H9 (cell line): ENCODE data around the gene STRIP1. TPM values are rescaled to one million over a fixed set of nuclear protein-coding genes. Genes with fewer than 3 reads are reported as not detected.

ENCODE experiments used
- DNase-seq: peaks from one replicate; pipeline ENCODE4 v3.0.0-alpha.2; 2017
- H2AFZ ChIP-seq: one replicate; pipeline ENCODE4 v1.6.1; 2013; ENCODE audit warnings: mild to moderate bottlenecking, low read length, control low read depth, moderate library complexity
- H2AK5ac ChIP-seq: 2 replicates; pipeline ENCODE4 v1.6.1; 2013; ENCODE audit warnings: low read length, control low read depth, mixed read lengths; ENCODE audit not compliant: insufficient read length
- H2BK120ac ChIP-seq: one replicate; pipeline ENCODE4 v1.6.1; 2013; ENCODE audit warnings: low read depth, mild to moderate bottlenecking, low read length, control low read depth, inconsistent platforms; ENCODE audit not compliant: poor library complexity, severe bottlenecking
- H2BK12ac ChIP-seq: 2 replicates; pipeline ENCODE4 v1.6.1; 2013; ENCODE audit warnings: low read length, control low read depth, mixed read lengths, low read depth; ENCODE audit not compliant: insufficient read length
- H2BK15ac ChIP-seq: 2 replicates; pipeline ENCODE4 v1.6.1; 2013; ENCODE audit warnings: low read depth, low read length, control low read depth
- H2BK20ac ChIP-seq: one replicate; pipeline ENCODE4 v1.6.1; 2013; ENCODE audit warnings: low read depth, mild to moderate bottlenecking, low read length, control low read depth, inconsistent platforms; ENCODE audit not compliant: poor library complexity, severe bottlenecking
- H2BK5ac ChIP-seq: 2 replicates; pipeline ENCODE4 v1.6.1; 2013; ENCODE audit warnings: low read length, control low read depth, mixed read lengths; ENCODE audit not compliant: insufficient read length
- H3K14ac ChIP-seq: 2 replicates; pipeline ENCODE4 v1.6.1; 2013; ENCODE audit warnings: low read length, control low read depth; ENCODE audit not compliant: insufficient read depth
- H3K18ac ChIP-seq: 2 replicates; pipeline ENCODE4 v1.6.1; 2013; ENCODE audit warnings: low read depth, mild to moderate bottlenecking, mixed read lengths, low read length, control low read depth; ENCODE audit not compliant: insufficient read length
- H3K23ac ChIP-seq: 2 replicates; pipeline ENCODE4 v1.6.1; 2013; ENCODE audit warnings: low read length, control low read depth, mixed read lengths, low read depth; ENCODE audit not compliant: insufficient read length
- H3K23me2 ChIP-seq: 2 replicates; pipeline ENCODE4 v1.6.1; 2013; ENCODE audit warnings: low read depth, mild to moderate bottlenecking, mixed read lengths, low read length, control low read depth; ENCODE audit not compliant: insufficient read length, poor library complexity, severe bottlenecking
- H3K27ac ChIP-seq: 2 replicates; pipeline ENCODE4 v1.5.1; 2013; ENCODE audit warnings: low read length, control low read depth, mixed read lengths, low read depth; ENCODE audit not compliant: insufficient read length
- H3K27me3 ChIP-seq: 2 replicates; pipeline ENCODE4 v1.6.1; 2013; ENCODE audit warnings: low read length, control low read depth, inconsistent platforms; ENCODE audit not compliant: insufficient read depth
- H3K4ac ChIP-seq: 2 replicates; pipeline ENCODE4 v1.6.1; 2013; ENCODE audit warnings: low read depth, mild to moderate bottlenecking, control low read depth, inconsistent platforms, low read length, moderate library complexity
- H3K4me1 ChIP-seq: 2 replicates; pipeline ENCODE4 v1.6.1; 2013; ENCODE audit warnings: low read length, control low read depth, inconsistent platforms; ENCODE audit not compliant: insufficient read depth
- H3K4me2 ChIP-seq: 2 replicates; pipeline ENCODE4 v1.6.1; 2013; ENCODE audit warnings: low read length, control low read depth, mixed read lengths; ENCODE audit not compliant: insufficient read length, insufficient read depth
- H3K56ac ChIP-seq: 2 replicates; pipeline ENCODE4 v1.6.1; 2013; ENCODE audit warnings: low read depth, mild to moderate bottlenecking, mixed read lengths, low read length, control low read depth; ENCODE audit not compliant: insufficient read length
- H3K79me1 ChIP-seq: 2 replicates; pipeline ENCODE4 v1.6.1; 2013; ENCODE audit warnings: low read depth, mild to moderate bottlenecking, moderate library complexity, low read length, control low read depth, inconsistent platforms; ENCODE audit not compliant: insufficient read depth, poor library complexity, severe bottlenecking
- H3K79me2 ChIP-seq: 2 replicates; pipeline ENCODE4 v1.6.1; 2013; ENCODE audit warnings: low read length, control low read depth, inconsistent platforms; ENCODE audit not compliant: insufficient read depth
- H3K9ac ChIP-seq: 2 replicates; pipeline ENCODE4 v1.6.1; 2013; ENCODE audit warnings: low read length, control low read depth, mixed read lengths; ENCODE audit not compliant: insufficient read length; ENCODE audit errors: extremely low read depth
- H3K9me3 ChIP-seq: one replicate; pipeline ENCODE4 v1.6.1; 2013; ENCODE audit warnings: low read depth, low read length, inconsistent platforms; ENCODE audit not compliant: control insufficient read depth
- H3T11ph ChIP-seq: one replicate; pipeline ENCODE4 v1.6.1; 2013; ENCODE audit warnings: mild to moderate bottlenecking, low read length, control low read depth, inconsistent platforms
- H4K20me1 ChIP-seq: one replicate; pipeline ENCODE4 v1.6.1; 2013; ENCODE audit not compliant: control insufficient read depth, insufficient read length, insufficient read depth
- H4K5ac ChIP-seq: 2 replicates; pipeline ENCODE4 v1.6.1; 2013; ENCODE audit warnings: low read depth, mild to moderate bottlenecking, mixed read lengths, low read length, control low read depth; ENCODE audit not compliant: insufficient read length
- H4K8ac ChIP-seq: replicated peaks from 2 replicates; pipeline ENCODE4 v1.6.1; 2013; ENCODE audit warnings: low read length, control low read depth, mixed read lengths, low read depth; ENCODE audit not compliant: insufficient read length
- H4K91ac ChIP-seq: 2 replicates; pipeline ENCODE4 v1.6.1; 2013; ENCODE audit warnings: low read depth, mild to moderate bottlenecking, moderate library complexity, mixed read lengths, low read length, control low read depth; ENCODE audit not compliant: insufficient read length
- H3K27ac Mint-ChIP-seq, 3 experiments: 2 replicates in 2 of 3; 3 replicates in 1 of 3; pipeline ENCODE4 v1.8.0; 2020 to 2021; ENCODE audit warnings: mixed read lengths in 3 of 3, mild to moderate bottlenecking in 1 of 3, moderate library complexity in 1 of 3
- H3K27me3 Mint-ChIP-seq: 2 replicates; pipeline ENCODE4 v1.8.0; 2021; ENCODE audit warnings: low read depth, mild to moderate bottlenecking, moderate library complexity, mixed read lengths
- H3K36me3 Mint-ChIP-seq, 3 experiments: 2 replicates in 2 of 3; 3 replicates in 1 of 3; pipeline ENCODE4 v1.8.0; 2020 to 2021; ENCODE audit warnings: low read depth in 3 of 3, mixed read lengths in 3 of 3; ENCODE audit not compliant: insufficient read depth in 1 of 3
- H3K4me1 Mint-ChIP-seq, 2 experiments: 2 replicates each; pipeline ENCODE4 v1.8.0; 2020; ENCODE audit warnings: mixed read lengths in 2 of 2
- H3K4me3 Mint-ChIP-seq, 2 experiments: 2 replicates in 1 of 2; 3 replicates in 1 of 2; pipeline ENCODE4 v1.8.0; 2020 to 2021; ENCODE audit warnings: mild to moderate bottlenecking in 2 of 2, mixed read lengths in 2 of 2, moderate library complexity in 1 of 2
- H3K9me3 Mint-ChIP-seq, 2 experiments: 2 replicates in 1 of 2; 3 replicates in 1 of 2; pipeline ENCODE4 v1.8.0; 2020; ENCODE audit warnings: mild to moderate bottlenecking in 2 of 2, mixed read lengths in 2 of 2, moderate library complexity in 1 of 2
- WGBS: extraction: QIAGEN DNeasy Blood & Tissue Kit; methylation state at CpG from one replicate; pipeline ENCODE4 v1.1.7; 2013; ENCODE audit warnings: missing lambda C conversion rate, low lambda C conversion rate, mixed read lengths; ENCODE audit not compliant: insufficient read length; ENCODE audit errors: extremely low coverage; 5-methylcytosine and 5-hydroxymethylcytosine counted together
- total RNA-seq: library from RNA; stranded (reverse); gene quantifications from 2 replicates; pipeline ENCODE4 v1.2.1, GENCODE V29; 2021
- TF ChIP-seq, protein P1 (sequence below): fragments of 200-600 bp; sonication (generic); conservative IDR thresholded peaks from 3 replicates; pipeline ENCODE4 v1.8.0; 2021; ENCODE audit warnings: antibody characterized with exemption, mild to moderate bottlenecking

The STRIP1 gene
- total RNA-seq, 1 experiment from 2014 or later = 43.6 TPM

DNA sequence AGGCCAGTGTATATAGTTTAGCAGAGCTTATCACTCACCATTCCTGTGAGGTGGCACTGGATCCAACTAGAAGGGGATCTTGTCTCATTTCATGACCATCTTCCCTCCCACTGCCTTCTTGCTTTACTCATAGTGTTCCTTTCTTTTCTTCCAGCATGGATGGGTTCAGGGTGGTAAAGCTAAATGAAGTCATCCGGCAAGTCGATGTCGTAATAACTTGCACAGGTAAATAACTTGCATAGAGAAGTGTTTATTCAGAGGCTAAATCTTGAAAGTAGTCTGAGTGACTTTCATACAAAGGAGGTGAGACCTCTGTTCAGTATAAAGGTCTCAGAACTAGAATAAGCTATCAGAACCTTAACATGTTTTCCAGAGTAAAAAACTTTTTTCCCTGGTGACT, 16.6 kb upstream of the STRIP1 start:
- no peak overlapping the region for H3K4me2 ChIP-seq
- H2AK5ac ChIP-seq = no peak overlapping the region
- no peak overlapping the region for H3K23ac ChIP-seq
- H3K36me3 Mint-ChIP-seq = peaks cover 52 to 90% (median 89%) of the 10 kb centered on the region in 3 experiments; a peak in 6 of 7 replicates
- no peaks in the 10 kb centered on the region for H3K27me3 Mint-ChIP-seq
- H2BK15ac ChIP-seq = no peak overlapping the region
- H4K5ac ChIP-seq = no peak overlapping the region
- H4K20me1 ChIP-seq = no peaks in the 10 kb centered on the region
- no peaks in the 10 kb centered on the region for H3K27me3 ChIP-seq
- H3K79me2 ChIP-seq = no peaks in the 10 kb centered on the region
- H2BK12ac ChIP-seq = no peak overlapping the region
- H2BK20ac ChIP-seq = no peak overlapping the region
- no peaks in the 10 kb centered on the region for H3K4me1 ChIP-seq
- no peak overlapping the region for H3K18ac ChIP-seq
- H2BK120ac ChIP-seq = no peak overlapping the region
- H3K79me1 ChIP-seq = no peaks in the 10 kb centered on the region
- H3K9me3 Mint-ChIP-seq = no peaks in the 10 kb centered on the region
- no peak overlapping the region for H3K4me3 Mint-ChIP-seq
- H3K4me1 Mint-ChIP-seq = no peaks in the 10 kb centered on the region
- H3T11ph ChIP-seq = no peak overlapping the region
- no peak overlapping the region for H3K14ac ChIP-seq
- no peak overlapping the region for H3K56ac ChIP-seq
- no peak overlapping the region for H4K8ac ChIP-seq
- H3K23me2 ChIP-seq = no peaks in the 10 kb centered on the region
- no peak overlapping the region for H4K91ac ChIP-seq
- H3K27ac Mint-ChIP-seq = no peak overlapping the region
- no CpG with 5 or more reads among the region's 3 CpGs for WGBS
- H3K27ac ChIP-seq = no peak overlapping the region
- no peaks in the 10 kb centered on the region for H3K9me3 ChIP-seq
- H2AFZ ChIP-seq = no peak overlapping the region
- DNase-seq = no peak
- no peak overlapping the region for H3K4ac ChIP-seq
- no peak overlapping the region for H3K9ac ChIP-seq
- no peak overlapping the region for H2BK5ac ChIP-seq
- TF ChIP-seq, protein P1, sequence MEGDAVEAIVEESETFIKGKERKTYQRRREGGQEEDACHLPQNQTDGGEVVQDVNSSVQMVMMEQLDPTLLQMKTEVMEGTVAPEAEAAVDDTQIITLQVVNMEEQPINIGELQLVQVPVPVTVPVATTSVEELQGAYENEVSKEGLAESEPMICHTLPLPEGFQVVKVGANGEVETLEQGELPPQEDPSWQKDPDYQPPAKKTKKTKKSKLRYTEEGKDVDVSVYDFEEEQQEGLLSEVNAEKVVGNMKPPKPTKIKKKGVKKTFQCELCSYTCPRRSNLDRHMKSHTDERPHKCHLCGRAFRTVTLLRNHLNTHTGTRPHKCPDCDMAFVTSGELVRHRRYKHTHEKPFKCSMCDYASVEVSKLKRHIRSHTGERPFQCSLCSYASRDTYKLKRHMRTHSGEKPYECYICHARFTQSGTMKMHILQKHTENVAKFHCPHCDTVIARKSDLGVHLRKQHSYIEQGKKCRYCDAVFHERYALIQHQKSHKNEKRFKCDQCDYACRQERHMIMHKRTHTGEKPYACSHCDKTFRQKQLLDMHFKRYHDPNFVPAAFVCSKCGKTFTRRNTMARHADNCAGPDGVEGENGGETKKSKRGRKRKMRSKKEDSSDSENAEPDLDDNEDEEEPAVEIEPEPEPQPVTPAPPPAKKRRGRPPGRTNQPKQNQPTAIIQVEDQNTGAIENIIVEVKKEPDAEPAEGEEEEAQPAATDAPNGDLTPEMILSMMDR = no peak
